GM12874 (cell line): ENCODE results near the gene FBXL20.

ENCODE experiments used
- CTCF ChIP-seq: IDR thresholded peaks from 2 replicates; pipeline ENCODE4 v1.5.1; 2011; ENCODE audit warnings: low read depth, mild to moderate bottlenecking, control low read depth, low read length, moderate library complexity; ENCODE audit not compliant: insufficient read depth

The FBXL20 gene

GRCh38 chr17:39222866-39223834, 178.3 kb downstream of the FBXL20 start:
- no peak for TF ChIP-seq CTCF

- no peak for TF ChIP-seq CTCF
Observed at GRCh38 chr17:39222151-39222550, 179.3 kb downstream of the FBXL20 start.

- TF ChIP-seq CTCF, result no peak
Observed at GRCh38 chr17:39221572-39221971, 179.9 kb downstream of the FBXL20 start.

- TF ChIP-seq CTCF, result no peak
Observed at GRCh38 chr17:39219647-39220154, 181.7 kb downstream of the FBXL20 start.

GRCh38 chr17:39218906-39219305, 182.5 kb downstream of the FBXL20 start:
- no peak for TF ChIP-seq CTCF

GRCh38 chr17:39217734-39218369, 183.6 kb downstream of the FBXL20 start:
- no peak for TF ChIP-seq CTCF

GRCh38 chr17:39213852-39214251, 187.6 kb downstream of the FBXL20 start:
- no peak for TF ChIP-seq CTCF
